Stimulated activated naive CD4-positive, alpha-beta T cell treated with Interleukin-2 at 50 U/mL for 16 hours (primary cell): ENCODE data around the gene PGBD2.
"Not testable (repeated sequence)": the region's sequence is repeated elsewhere in the genome, so short reads cannot be mapped to it uniquely, and the experiment has no call there.

Experiments
- DNase-seq: peaks from one replicate; lab custom pipeline; 2025; lab: John Stamatoyannopoulos, UW

Gene PGBD2

GRCh38 chr1:248890549-248891498, 15.2 kb upstream of the PGBD2 start:
- no peak for DNase-seq

GRCh38 chr1:248891758-248892157, 14.3 kb upstream of the PGBD2 start:
- DNase-seq, result no peak

- DNase-seq, result no peak
Observed at GRCh38 chr1:248892590-248892989, 13.4 kb upstream of the PGBD2 start.

- no peak for DNase-seq
Observed at GRCh38 chr1:248894837-248895236, 11.2 kb upstream of the PGBD2 start.

GRCh38 chr1:248897412-248898337, 8.4 kb upstream of the PGBD2 start:
- no peak for DNase-seq

GRCh38 chr1:248900637-248901036, 5.4 kb upstream of the PGBD2 start:
- no peak for DNase-seq

- no peak for DNase-seq
Observed at GRCh38 chr1:248901578-248901977, 4.5 kb upstream of the PGBD2 start.

- DNase-seq, result no peak
Observed at GRCh38 chr1:248904437-248905216, 1.4 kb upstream of the PGBD2 start.

- no peak for DNase-seq
Observed at GRCh38 chr1:248905662-248906008, 400 bp upstream of the PGBD2 start.

- DNase-seq, result no peak
Observed at GRCh38 chr1:248906753-248907661, 972 bp downstream of the PGBD2 start.

- no peak for DNase-seq
Observed at GRCh38 chr1:248910761-248911160, 4.7 kb downstream of the PGBD2 start.

- DNase-seq, result no peak
Observed at GRCh38 chr1:248913933-248914332, 7.9 kb downstream of the PGBD2 start.

- no peak for DNase-seq
Observed at GRCh38 chr1:248914796-248915381, 8.9 kb downstream of the PGBD2 start.

GRCh38 chr1:248918131-248918530, 12.1 kb downstream of the PGBD2 start:
- no peak for DNase-seq

GRCh38 chr1:248923352-248924338, 17.6 kb downstream of the PGBD2 start:
- no peak for DNase-seq

- DNase-seq, result peak; percentile 40
Observed at GRCh38 chr1:248924696-248925532, 18.9 kb downstream of the PGBD2 start.

- not testable (repeated sequence) for DNase-seq
Observed at GRCh38 chr1:248925859-248926258, 19.8 kb downstream of the PGBD2 start.

GRCh38 chr1:248926401-248927182, 20.6 kb downstream of the PGBD2 start:
- no peak for DNase-seq
